HuH-7.5 (cell line): ENCODE measurements around the gene KANK4.
"Not testable (repeated sequence)": the region's sequence is repeated elsewhere in the genome, so short reads cannot be mapped to it uniquely, and the experiment has no call there.

ENCODE experiments used
- DNase-seq: peaks from one replicate; pipeline ENCODE4 v3.0.0; 2011; ENCODE audit warnings: low spot score

The KANK4 gene

DNA sequence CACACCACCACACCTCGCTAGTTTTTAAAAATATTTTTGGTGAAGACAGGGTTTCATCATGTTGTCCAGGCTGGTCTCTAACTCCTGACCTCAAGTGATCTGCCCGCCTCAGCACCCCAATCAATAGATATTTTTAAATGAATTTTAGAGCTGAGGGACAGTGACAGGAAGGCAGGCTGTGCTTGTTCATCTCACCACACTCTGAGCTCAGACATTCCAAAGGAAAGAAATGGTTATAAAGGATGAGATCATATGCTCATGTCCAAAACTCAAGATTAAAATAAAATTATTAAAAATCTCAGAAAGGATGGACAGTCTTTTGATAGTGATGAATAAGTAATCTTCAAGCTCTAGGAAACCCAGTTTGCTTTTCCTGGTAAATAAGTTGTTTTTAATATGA, 83.7 kb downstream of the KANK4 start:
- no peak for DNase-seq

DNA sequence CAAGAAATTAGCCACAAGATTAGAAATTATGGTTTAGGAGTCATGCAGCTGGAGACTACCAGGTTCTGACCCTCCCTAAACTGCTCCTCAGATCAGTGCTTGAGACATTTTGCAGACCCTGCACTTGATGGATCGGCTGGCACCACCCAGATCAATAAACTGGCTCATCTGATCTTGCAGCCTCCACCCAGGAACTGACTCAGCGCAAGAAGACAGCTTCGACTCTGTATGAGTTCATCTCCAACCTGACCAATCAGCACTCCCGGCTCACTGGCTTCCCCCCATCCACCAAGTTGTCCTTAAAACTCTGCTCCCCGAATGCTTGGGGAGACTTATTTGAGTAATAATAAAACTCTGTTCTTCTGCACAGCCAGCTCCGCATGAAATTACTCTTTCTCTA, 84.5 kb downstream of the KANK4 start:
- DNase-seq: no peak

DNA sequence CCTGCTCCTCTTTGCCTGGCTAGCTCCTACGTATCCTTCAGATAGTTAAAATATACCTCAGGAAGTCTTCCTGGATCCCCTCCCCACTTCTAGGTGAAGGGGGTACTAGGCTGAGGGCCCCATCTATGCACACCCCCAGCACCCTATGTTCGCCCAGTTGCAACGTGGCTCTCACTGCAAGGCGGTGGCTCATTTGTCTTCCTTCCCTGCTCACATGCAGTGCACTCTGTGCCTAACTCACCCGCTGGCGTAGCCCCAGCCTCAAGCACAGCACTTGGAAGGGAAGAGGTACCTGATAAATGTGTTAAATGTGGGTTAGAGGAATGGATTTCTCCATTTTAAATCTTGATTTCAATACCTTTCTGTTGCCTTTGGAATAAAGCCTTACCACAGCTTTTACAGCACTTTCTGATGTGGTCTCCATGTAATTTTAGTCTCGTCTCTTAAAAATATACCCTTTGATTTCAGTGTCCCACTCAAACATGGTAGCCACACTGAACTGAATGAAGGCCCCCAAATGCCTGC, 85.2 kb downstream of the KANK4 start:
- no peak for DNase-seq

DNA sequence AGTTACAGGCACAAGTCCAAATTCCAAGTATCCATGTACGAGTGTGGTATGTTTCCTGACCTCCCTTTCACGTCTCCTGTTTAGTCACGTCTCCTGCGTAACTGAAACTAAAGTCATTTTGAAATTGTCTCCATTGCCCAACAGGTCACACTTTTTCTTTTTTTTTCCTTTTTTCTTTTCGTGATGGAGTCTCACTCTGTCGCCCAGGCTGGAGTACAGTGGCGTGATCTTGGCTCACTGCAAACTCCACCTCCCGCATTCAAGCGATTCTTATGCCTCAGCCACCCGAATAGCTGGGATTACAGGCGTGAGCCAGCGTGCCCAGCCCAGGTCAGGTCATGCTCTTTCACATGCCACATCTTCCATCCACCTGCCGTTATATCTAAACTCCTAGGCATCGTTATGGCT, 86.4 kb downstream of the KANK4 start:
- DNase-seq: no peak

DNA sequence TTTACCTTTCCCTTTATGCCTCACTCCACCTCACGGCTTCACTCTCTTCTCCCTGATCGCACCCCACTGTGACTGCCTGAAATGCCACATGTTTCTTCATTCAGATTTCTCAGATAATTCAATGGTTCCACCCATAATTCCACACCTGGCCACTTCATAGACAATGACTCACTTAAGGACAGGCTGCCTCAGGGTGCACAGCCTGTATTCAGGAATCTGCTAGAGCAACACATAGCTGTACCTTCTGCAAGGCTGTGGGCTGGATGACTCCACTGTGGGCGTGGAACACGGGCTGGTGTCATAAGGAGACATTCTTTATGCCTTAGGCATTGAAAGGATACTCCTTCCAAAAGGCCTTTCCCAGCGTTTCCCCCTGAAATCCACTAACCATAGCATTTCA, 88.5 kb downstream of the KANK4 start:
- no peak for DNase-seq

DNA sequence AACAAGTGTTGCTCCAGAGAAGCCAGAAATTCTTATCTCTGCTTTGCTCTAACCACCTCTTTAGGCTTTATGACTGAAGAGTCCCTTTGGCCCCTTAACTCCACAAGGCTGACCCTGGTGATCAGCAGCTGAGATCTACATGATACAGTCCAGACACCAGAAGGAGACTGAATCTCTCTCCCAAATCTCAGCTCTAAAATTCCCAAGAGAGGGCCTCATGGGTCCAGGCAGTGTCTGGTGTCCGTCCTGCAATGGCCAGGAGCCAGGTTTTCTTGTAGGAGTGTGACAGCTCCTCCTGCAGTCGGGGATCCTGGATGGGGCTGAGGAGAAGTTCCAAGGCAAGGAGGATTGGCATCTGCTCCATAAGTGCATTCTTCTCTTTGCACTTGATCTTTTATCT, 89.3 kb downstream of the KANK4 start:
- no peak for DNase-seq

DNA sequence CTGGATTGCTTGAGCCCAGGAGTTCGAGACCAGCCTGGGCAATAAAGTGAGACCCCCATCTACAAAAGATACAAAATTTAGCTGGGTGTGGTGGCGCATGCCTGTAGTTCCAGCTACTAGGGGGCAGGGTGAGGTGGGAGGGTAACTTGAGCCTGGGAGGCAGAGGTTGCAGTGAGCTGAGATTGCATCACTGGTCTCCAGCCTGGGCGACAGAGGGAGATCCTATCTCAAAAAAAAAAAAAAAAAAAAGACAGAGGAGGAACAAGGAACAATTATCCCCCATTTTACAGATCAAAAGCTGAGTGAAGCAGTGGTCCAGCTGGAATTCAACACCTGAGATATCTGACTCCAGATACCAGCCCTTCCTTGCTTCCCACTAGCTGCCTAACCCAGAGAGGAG, 89.8 kb downstream of the KANK4 start:
- no peak for DNase-seq

DNA sequence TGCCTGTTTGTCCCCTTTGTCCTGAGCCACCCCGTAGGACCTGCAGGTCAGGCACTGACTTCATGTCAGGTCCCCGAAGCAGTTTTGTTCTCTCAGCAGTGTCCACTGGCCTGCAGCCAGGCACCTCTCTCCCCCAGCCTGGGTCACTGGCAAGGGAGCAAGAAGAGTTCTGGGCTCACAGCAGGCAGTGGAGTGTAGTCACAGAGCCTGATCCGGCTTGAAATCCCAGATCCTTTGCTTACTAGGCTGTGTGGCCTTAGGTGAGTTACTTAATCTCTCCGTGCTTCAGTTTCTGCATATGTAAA, 90.4 kb downstream of the KANK4 start:
- no peak for DNase-seq

DNA sequence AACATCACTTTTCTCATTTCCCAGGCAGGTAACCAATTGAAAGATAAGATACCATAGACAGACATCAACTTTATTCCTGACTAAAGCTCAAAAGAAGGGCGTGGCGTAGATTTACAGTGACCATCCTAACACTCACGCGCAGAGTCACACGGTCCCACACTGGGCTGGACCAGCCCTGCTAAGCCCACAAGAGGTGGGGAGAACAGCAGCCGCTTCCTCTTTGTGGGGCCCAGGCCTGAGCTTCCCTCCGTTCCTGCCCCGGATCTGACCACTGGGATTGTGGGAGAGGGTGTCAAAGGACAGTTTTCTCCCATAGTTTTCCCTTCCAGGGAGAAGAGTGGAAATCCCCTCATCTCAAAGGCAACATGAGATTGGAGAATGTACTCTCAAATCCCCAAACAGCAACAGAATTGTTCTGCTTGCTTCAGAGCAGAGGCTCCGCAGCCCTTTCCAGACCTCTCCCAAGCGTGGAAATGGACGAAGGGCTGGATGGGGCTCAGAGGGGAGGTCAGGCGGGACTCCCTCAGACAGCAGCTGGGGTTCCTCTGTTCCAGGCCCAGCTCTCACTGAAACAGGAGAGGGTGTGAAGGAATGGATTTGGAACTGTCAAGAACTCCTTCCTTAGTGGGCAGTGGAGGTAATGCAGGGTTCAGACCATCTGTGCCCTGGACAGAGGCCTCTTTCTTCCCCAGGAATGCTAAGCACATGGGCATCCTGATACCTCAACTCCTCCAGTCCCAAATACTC, 90.9 kb downstream of the KANK4 start:
- no peak for DNase-seq

DNA sequence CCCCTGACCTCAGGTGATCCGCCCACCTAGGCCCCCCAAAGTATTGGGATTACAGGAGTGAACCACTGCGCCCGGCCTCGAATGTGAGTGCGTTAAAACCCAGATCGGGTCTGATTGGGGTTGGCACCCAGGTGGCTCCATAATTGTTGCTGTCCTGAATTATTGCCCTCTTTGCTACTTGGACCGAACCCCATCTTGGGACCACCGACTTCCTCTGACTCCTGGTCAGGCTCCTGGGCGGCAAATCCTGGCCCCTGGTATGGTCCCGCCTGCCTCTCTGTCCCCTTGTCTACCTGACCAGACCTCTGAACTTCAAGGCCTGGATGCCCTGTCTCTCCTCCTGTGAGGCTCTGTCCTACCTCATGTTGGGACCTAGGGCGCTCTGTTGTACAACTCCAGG, 91.7 kb downstream of the KANK4 start:
- DNase-seq: no peak

DNA sequence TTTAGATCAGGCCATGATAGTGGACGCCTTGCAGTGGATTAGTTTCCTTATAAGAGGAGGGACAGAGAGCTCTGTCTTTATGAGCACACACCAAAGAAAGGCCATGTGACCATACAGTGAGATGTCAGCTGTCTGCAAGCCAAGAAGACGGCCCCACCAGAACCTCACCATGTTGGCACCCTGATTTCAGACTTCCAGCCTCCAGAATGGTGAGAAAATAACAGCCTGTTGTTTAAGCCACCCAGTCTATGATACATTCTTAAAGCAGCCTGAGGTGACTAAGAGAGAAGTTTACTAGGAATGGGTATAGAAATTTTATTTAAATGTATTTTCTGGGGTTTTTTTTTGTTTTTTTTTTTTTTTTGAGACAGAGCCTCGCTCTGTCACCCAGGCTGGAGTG, 95.1 kb downstream of the KANK4 start:
- no peak for DNase-seq

DNA sequence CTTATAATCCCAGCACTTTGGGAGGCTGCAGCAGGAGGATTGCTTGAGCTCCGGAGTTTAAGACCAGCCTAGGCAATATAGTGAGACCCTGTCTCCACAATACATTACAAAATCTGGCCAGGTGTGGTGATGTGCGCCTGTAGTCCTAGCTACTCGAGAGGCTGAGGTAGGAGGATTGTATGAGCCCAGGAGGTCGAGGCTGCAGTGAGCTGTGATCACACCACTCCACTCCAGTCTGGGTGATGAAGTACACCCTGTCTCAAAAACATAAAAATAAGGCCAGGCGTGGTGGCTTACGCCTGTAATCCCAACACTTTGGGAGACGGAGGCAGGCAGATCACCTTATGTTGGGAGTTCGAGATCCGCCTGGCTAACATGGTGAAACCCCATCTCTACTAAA, 96.9 kb downstream of the KANK4 start:
- DNase-seq: no peak

DNA sequence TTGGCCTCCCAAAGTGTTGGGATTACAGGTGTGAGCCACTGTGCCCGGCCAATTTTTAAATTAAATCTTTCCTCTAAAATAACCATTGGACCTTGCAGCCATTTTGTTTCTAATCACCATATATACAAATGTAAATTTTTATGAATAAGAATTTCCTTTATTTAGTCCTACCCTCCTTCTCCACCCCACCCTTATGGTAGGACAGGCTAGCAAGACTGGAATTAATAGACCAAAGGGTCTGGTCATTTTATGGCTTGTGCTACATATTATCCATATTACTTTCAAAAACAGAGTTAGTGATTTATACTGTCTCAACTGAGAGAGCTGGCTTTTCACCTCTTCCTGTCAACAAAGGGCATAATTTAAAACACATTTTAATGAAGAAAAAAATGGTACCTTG, 98.1 kb downstream of the KANK4 start:
- no peak for DNase-seq

DNA sequence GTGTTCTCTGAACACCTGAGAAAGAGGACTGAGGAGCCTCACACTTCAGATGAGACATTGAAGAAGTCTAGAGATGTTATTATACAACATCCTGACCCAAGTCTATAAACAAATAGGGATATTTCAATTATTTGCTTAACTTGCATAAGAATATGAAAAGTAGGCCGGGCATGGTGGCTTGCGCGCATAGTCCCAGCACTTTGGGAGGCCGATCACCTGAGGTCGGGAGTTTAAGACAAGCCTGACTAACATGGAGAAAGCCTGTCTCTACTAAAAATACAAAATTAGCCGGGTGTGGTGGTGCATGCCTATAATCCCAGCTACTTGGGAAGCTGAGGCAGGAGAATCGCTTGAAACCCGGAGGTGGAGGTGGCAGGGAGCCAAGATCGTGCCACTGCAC, 98.8 kb downstream of the KANK4 start:
- not testable (repeated sequence) for DNase-seq

DNA sequence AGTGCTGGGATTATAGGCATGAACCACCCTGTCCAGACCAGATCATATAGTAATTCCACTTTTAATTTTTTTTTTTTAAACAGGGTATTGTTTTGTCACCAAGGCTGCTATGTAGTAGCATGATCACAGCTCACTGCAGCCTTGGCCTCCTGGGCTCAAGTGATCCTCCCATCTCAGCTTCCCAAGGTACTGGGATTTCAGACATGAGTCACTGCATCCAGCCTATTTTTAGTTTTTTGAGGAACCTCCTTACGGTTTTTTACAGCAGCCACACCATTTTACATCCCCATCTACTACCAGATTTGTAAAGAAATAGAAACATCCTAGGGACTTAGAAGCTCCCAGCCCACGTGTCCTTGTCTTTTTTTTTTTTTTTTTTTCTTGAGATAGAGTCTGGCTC, 100.6 kb downstream of the KANK4 start:
- DNase-seq: no peak

DNA sequence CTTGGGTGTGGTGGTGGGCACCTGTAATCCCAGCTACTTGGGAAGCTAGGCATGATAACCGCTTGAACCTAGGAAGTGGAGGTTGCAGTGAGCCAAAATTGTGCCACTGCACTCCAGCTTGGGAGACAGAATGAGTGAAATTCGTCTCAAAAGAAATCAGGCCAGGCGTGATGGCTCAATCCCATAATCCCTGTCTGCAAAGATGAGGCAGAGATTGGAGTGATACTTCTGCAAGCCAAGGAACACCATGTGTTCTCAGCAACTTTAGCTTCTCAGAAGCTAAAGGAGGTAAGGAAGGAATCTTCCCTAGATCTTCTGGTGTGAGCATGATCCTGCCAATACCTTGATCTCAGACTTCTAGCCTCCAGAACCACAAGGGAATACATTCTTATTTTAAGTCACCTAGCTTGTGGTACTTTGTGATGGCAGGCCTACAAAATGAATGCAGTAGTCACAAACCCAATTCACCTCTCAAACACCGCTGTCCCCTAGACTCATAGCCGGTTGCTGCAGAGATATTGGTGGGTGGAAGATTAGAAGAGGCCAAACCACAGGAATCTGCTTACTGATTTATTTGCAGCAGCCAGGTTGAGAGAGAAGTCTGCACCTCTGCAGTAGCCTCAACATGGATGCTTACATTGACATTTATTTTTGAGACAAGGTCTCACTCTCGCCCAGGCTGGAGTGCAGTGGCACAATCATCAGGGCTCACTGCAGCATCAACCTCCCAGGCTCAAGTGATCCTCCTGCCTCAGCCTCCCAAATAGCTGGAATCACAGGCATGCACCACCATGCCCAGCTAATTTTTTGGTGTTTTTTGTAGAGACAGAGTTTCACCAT, 105.9 kb downstream of the KANK4 start:
- no peak for DNase-seq

DNA sequence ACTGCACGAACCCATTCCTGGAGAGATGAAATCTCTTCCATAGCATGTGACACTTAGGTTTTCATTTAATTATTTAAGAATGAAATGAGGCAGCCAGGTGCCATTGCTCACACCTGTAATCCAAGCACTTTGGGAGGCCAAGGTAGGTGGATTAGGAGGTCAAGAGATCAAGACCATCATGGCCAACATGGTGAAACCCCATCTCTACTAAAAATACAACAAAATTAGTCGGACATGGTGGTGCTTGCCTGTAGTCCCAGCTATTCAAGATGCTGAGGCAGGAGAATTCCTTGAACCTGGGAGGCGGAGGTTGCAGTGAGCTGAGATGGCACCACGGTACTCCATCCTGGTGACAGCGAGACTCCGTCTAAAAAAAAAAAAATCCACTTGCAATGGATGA, 106.8 kb downstream of the KANK4 start:
- no peak for DNase-seq

DNA sequence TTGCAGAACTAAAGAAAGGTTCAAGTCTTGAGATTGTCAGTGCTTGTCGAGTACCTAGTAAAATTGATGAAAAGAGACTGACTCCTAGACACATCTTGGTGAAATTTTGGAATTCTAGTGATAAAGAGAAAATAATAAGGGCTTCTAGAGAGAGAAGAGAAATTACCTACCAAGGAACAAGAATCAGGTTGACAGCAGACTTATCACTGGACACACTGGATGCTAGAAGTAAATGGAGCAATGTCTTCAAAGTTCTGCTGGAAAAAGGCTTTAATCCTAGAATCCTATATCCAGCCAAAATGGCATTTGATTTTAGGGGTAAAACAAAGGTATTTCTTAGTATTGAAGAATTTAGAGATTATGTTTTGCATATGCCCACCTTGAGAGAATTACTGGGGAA, 108.3 kb downstream of the KANK4 start:
- DNase-seq: no peak

DNA sequence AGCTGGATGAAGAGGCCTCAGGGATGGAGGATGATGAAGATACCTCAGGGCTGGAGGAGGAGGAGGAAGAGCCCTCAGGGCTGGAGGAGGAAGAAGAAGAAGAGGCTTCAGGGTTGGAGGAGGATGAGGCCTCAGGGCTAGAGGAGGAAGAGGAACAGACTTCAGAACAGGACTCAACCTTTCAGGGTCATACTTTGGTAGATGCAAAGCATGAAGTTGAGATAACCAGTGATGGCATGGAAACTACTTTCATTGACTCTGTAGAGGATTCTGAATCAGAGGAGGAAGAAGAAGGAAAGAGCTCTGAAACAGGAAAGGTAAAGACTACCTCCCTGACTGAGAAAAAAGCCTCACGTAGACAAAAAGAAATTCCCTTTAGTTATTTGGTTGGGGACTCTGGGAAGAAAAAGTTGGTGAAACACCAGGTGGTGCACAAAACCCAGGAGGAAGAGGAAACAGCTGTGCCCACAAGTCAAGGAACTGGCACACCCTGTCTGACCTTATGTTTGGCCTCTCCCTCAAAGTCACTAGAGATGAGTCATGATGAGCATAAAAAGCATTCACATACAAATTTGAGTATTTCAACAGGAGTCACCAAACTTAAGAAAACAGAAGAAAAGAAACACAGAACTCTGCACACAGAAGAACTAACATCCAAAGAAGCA, 109.2 kb downstream of the KANK4 start:
- no peak for DNase-seq

DNA sequence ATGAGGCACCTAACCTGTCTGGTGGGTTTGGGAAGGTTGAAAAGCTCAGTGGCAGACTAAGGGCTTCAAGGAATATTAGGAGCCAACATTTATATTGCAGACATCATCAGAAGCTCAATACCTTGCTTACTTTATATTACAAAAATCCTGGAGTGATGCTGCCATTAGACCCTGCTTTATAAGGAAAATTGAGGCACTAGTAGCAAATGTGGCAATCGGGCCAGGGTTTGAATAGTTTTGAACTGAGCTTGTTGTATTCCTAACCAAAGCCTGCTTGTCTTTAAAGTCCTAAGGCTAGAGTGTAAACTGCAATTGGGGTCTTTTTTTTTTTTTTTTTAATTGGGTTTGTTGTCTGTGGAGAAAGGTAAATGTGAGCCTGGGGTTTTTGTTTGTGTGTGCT, 110.3 kb downstream of the KANK4 start:
- no peak for DNase-seq

DNA sequence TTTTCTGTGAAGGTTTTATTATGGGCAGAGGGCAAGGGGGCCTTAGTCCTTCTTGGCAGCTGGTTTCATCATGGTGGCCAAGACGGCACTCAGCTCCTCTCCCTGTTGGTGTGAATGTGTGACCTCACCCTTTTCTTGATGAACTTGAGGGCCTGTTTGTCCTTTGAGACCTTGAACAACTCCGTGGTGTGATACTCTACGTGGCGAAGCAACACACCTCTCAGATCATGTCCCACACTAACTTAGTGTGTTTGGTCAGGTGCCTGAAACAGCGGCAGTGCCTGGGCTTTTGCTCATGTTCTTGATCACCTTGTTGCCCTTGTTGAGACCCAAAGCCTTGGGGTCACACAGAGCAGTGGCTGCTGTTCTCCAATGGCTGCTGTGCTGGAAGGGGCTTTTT, 111.1 kb downstream of the KANK4 start:
- DNase-seq: no peak

DNA sequence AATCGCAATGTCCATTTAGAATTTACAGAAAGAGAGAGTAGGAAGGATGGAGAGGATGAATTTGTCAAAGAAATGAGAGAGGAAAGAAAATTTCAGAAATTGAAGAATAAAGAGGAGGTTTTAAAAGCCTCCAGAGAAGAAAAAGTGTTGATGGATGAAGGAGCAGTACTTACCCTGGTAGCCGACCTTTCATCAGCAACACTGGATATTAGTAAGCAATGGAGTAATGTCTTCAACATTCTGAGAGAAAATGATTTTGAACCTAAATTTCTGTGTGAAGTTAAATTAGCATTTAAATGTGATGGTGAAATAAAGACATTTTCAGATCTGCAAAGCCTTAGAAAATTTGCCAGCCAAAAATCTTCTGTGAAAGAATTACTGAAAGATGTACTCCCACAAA, 112.0 kb downstream of the KANK4 start:
- DNase-seq: no peak

DNA sequence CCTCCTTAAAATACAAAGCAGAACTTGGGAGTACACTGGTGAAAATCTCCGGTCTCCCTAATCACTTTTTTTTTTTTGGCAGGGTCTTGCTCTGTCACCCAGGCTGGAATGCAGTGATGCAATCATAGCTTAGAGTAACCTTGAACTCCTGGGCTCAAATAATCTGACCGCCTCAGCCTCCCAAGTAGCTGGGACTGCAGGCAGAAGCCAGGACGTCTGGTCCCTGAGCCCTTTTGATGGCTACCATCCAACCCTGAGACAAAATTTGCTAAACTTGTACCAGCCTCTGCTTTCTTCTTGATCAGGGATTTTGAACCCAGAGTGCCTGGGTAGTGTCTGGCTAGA, 120.5 kb downstream of the KANK4 start:
- DNase-seq: no peak
